Activated naive CD4-positive, alpha-beta T cell treated with anti-CD3 and anti-CD28 coated beads, Interleukin-2, amount 50 U/mL, for 72 hours (primary cell): ENCODE data around the gene EMD. TPM values are rescaled to one million over a fixed set of nuclear protein-coding genes. Genes with fewer than 3 reads are reported as not detected.
"Not testable (repeated sequence)": the region's sequence is repeated elsewhere in the genome, so short reads cannot be mapped to it uniquely, and the experiment has no call there.

Experiments used
- ATAC-seq, 2 donors: fragments of 150-1000 bp; cut with Tn5 transposase; 2 replicates each; pipeline ENCODE4 v1.10.0; 2021; ENCODE audit warnings: mild to moderate bottlenecking in 2 of 2, moderate library complexity in 2 of 2
- DNase-seq, 2 donors: peaks; one replicate each; pipeline ENCODE4 v3.0.0; 2021 to 2022; ENCODE audit warnings: low spot score in 2 of 2
- H3K27ac Mint-ChIP-seq, 2 donors: one replicate each; pipeline ENCODE4 v1.8.0; 2022; ENCODE audit warnings: mild to moderate bottlenecking in 2 of 2, mixed read lengths in 2 of 2
- H3K36me3 Mint-ChIP-seq, 2 donors: one replicate each; pipeline ENCODE4 v1.8.0; 2022; ENCODE audit warnings: mixed read lengths in 2 of 2
- H3K9me3 Mint-ChIP-seq, 2 donors: one replicate each; pipeline ENCODE4 v1.8.0; 2022; ENCODE audit warnings: mixed read lengths in 2 of 2
- total RNA-seq, 2 donors: library from RNA; stranded (reverse); gene quantifications; one replicate each; pipeline ENCODE4 v1.2.3, GENCODE V29; 2022

Gene EMD
- total RNA-seq, 2 donors from 2014 or later, result 79.3 to 83.0 TPM

GRCh38 chrX:154398668-154399526 is 19.8 kb downstream of the EMD start:
- H3K9me3 Mint-ChIP-seq, result no peaks in the 10 kb centered on the region
- peak overlapping the region; percentile 100 for H3K27ac Mint-ChIP-seq
- DNase-seq, result peak; percentile 75 to 81
- ATAC-seq, result peak; percentile 7 to 41
- peaks cover 25 to 31% of the 10 kb centered on the region in 2 donors for H3K36me3 Mint-ChIP-seq

GRCh38 chrX:154399527-154400368 is 20.7 kb downstream of the EMD start:
- Mint-ChIP-seq H3K9me3 (no peaks in the 10 kb centered on the region), H3K27ac (peak overlapping the region; percentile 100), H3K36me3 (peaks cover 25 to 31% of the 10 kb centered on the region in 2 donors)
- ATAC-seq (peak in 1 of 2 donors; percentile 1), DNase-seq (no peak)

DNA sequence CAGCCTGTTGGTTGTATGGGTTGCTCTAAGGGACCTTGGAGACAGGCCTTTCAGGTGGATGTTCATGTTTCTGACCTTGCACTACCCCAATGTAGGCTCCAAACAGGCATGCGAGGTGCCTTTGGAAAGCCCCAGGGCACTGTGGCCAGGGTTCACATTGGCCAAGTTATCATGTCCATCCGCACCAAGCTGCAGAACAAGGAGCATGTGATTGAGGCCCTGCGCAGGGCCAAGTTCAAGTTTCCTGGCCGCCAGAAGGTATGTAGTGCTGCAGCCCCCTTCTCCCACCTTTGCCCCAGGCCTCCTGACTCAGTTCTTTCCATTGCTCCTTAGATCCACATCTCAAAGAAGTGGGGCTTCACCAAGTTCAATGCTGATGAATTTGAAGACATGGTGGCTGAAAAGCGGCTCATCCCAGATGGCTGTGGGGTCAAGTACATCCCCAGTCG is 21.3 kb downstream of the EMD start:
- Mint-ChIP-seq H3K36me3 (peaks cover 25 to 31% of the 10 kb centered on the region in 2 donors), H3K27ac (peak overlapping the region; percentile 100)
- DNase-seq, H3K9me3 Mint-ChIP-seq, ATAC-seq: not testable (repeated sequence)

DNA sequence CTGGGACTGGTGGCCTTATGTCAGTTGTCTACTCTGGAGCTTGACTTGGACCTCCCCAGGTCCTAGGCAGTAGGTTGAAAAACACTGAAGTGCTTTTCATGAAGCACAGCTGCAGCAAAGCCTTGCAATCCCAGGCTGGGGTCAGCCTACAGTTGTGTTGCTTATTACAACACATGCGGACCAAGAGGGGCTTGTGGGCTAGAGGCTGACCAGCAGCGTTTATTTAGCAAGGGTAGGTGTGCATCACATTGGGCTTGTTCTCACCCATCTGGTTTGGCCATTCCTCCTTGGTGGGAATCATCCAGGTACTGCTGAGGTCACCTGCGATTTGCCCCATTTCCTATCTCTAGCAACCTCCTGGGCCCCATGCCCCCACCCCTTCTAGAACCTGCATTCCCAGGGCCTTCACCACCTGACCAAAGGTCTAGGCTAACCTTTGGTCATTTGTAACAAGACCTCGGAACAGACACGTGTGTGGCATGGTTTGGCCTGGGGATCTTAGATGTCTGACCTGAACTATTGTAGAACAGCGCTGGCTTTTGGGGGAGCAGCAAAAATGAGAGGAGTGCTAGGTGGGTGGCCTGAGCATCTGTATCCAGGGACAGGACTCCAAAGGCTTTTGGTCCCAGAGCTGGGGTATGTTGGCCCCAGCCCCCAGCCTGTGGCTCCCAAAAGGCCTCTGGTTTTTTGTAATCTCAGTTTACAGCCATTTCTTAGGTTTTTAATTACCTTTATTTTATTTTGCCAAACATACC is 22.1 kb downstream of the EMD start:
- Mint-ChIP-seq H3K9me3 (no peaks in the 10 kb centered on the region), H3K36me3 (peaks cover 25 to 31% of the 10 kb centered on the region in 2 donors), H3K27ac (peak overlapping the region; percentile 100)
- no peak for ATAC-seq
- no peak for DNase-seq

GRCh38 chrX:154401918-154402621 is 23.0 kb downstream of the EMD start:
- H3K9me3 Mint-ChIP-seq, result no peaks in the 10 kb centered on the region
- H3K27ac Mint-ChIP-seq, result peak overlapping the region; percentile 96 to 100
- ATAC-seq, result peak in 1 of 2 donors; percentile 1
- no peak for DNase-seq
- H3K36me3 Mint-ChIP-seq, result peaks cover 25 to 31% of the 10 kb centered on the region in 2 donors

DNA sequence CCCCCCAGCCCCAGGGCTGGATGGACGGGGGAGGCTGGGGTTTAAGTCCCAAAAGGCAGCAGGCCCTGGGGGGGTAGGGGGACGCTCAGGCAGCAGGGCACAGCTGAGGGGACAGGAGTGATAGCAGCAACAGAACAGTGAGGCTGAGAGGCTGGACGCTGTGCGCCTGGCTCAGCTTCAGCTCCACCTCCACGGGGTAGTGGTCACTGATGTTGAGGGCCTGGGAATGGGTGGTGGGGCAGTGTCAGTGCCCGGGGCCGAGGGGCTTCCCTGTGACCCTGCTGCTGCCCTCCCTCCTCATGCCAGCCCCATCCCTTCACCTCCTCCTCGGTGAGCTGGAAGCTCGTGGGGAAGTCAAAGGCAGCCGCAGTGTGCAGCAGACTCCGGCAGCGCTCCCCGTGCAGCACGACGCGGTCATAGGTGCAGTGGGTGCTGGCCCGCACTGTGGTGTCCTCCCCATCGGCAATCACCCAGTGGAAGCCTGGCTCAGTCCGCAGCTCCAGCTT is 23.6 kb downstream of the EMD start:
- no peak for DNase-seq
- H3K27ac Mint-ChIP-seq, result peak overlapping the region in 1 of 2 donors; percentile 96
- H3K9me3 Mint-ChIP-seq, result no peaks in the 10 kb centered on the region
- peak in 1 of 2 donors; percentile 7 for ATAC-seq
- peaks cover 25 to 31% of the 10 kb centered on the region in 2 donors for H3K36me3 Mint-ChIP-seq

DNA sequence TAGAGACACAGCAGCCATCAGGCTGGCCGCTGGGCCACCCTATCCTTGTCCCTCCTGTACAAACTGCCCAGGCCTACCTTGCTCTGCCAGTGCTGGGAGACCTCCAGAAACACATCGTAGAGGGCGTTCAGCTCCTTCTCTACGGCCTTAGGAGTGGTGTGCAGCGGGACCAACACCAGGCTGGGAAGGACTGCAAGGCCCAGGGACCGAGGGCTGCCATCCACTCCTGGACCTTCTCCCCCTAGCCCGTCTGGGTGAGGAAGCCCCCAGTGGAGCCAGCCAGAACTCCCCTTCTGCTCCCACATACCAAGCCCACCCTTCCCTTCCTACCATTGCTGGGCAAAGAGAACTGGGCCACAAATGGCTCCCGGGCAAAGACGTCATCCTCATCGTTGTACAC is 24.1 kb downstream of the EMD start:
- peak in 1 of 2 donors; percentile 9 for ATAC-seq
- peak overlapping the region in 1 of 2 donors; percentile 40 for H3K27ac Mint-ChIP-seq

GRCh38 chrX:154403858-154404257 is 24.8 kb downstream of the EMD start:
- H3K9me3 Mint-ChIP-seq, result no peaks in the 10 kb centered on the region
- H3K27ac Mint-ChIP-seq, result no peak overlapping the region
- DNase-seq (no peak), ATAC-seq (no peak)
- peaks cover 14 to 19% of the 10 kb centered on the region in 2 donors for H3K36me3 Mint-ChIP-seq

More for the DNA sequence above, 24.1 kb downstream of the EMD start:
- no peak for DNase-seq
- Mint-ChIP-seq H3K36me3 (peaks cover 21 to 26% of the 10 kb centered on the region in 2 donors), H3K9me3 (no peaks in the 10 kb centered on the region)

- Mint-ChIP-seq H3K27ac (peak overlapping the region; percentile 35 to 87), H3K36me3 (peaks cover 5 to 11% of the 10 kb centered on the region in 2 donors), H3K9me3 (no peaks in the 10 kb centered on the region)
- ATAC-seq, result peak in 1 of 2 donors; percentile 15
- no peak for DNase-seq
Observed at GRCh38 chrX:154404625-154405192, 25.6 kb downstream of the EMD start.

DNA sequence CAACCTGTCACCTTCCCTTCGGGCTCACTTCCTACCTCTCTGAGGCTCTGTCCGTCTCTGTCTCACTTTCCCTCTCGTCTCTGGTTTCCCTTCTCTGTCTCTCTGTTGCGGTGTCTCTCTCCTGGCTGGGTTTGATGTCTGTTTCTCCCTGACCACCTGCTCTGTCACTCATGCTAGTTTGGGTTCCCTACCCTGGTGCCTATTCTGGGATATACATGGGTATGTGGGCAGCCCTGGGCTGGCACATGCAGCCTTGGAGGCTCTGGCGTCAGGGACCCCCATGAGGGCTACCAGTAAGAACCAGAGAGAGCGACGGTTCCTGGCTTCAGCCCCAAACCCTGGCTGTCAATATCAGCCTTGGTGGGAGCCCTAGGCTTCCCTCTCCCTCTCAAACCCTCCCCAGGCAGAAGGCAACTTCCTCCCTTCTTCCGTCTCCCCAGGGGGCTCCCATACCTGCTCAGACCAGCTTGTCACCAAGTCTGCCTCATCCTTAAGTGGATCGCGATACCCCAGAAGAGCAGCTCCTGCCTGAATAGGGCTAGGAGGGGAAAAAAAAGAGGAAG is 29.6 kb downstream of the EMD start:
- DNase-seq (no peak), ATAC-seq (no peak)
- no peaks in the 10 kb centered on the region for H3K36me3 Mint-ChIP-seq
- no peaks in the 10 kb centered on the region for H3K9me3 Mint-ChIP-seq
- H3K27ac Mint-ChIP-seq, result peak overlapping the region; percentile 65 to 81

GRCh38 chrX:154409222-154409871 is 30.3 kb downstream of the EMD start, which contains the start of gene DNASE1L1:
Gene DNASE1L1, minus strand, starts transcription at chrX:154409254. Its CDS starts 3,686 bp downstream, at chrX:154405568.
- Mint-ChIP-seq H3K9me3 (no peaks in the 10 kb centered on the region), H3K27ac (peak within 1 kb of the TSS; percentile 65 to 81), H3K36me3 (no peaks in the 10 kb centered on the region)
- peak; percentile 7 to 42 for ATAC-seq
- DNase-seq, result no peak

DNA sequence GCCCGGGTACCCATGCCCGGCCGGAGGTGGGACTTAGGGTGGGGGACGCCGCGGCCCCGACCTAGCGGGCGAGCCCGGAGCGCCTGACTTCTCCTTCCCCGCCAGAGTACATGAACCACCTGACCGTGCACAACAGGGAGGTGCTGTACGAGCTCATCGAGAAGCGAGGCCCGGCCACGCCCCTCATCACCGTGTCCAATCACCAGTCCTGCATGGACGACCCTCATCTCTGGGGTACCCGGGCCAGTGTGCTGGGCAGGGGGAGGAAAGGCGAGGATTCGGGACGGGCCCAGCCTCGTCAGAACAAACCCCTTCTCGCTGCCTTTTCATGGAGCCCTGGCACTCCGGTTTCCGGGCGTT is 32.9 kb downstream of the EMD start:
- H3K36me3 Mint-ChIP-seq, result no peaks in the 10 kb centered on the region
- ATAC-seq, result peak; percentile 83 to 84
- peak; percentile 51 to 65 for DNase-seq
- H3K9me3 Mint-ChIP-seq, result no peaks in the 10 kb centered on the region
- H3K27ac Mint-ChIP-seq, result peak overlapping the region in 1 of 2 donors; percentile 75

DNA sequence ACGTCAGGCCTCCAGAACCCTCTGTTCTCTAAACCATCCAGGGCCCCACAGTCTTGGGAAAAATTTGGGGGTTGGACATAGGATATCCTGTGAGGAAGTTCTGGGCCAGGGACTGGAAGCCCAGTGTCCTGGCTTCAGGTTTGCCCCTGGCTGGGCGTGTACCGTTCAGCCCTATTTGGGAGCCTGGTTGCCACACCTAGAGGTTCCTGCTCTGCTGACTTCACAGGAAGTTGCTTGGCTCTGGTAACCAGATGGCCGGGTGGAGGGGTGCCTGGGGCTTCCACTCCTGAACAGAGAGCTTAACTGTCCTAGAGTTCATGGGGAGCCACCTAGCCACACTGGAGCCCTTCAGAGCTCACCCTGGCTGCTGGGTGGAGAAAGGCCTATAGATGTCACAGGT is 33.4 kb downstream of the EMD start:
- peak; percentile 37 to 64 for ATAC-seq
- no peak for DNase-seq
- H3K27ac Mint-ChIP-seq, result peak overlapping the region; percentile 75 to 92
- H3K36me3 Mint-ChIP-seq, result no peaks in the 10 kb centered on the region
- H3K9me3 Mint-ChIP-seq, result no peaks in the 10 kb centered on the region

GRCh38 chrX:154413142-154413541 is 34.0 kb downstream of the EMD start:
- Mint-ChIP-seq H3K27ac (peak overlapping the region in 1 of 2 donors; percentile 75), H3K9me3 (no peaks in the 10 kb centered on the region), H3K36me3 (no peaks in the 10 kb centered on the region)
- ATAC-seq (no peak), DNase-seq (no peak)
